Activated B cell treated with CpG ODN at 0.5 μM for 24 hours (primary cell): Measurements from ENCODE around the gene DIP2C. TPM values are rescaled to one million over a fixed set of nuclear protein-coding genes. Genes with fewer than 3 reads are reported as not detected.

Experiments
- ATAC-seq: fragments of 200-7000 bp; cut with Tn5 transposase; one replicate; pipeline ENCODE4 v1.10.0; 2021; ENCODE audit warnings: low read depth, mild to moderate bottlenecking, moderate library complexity
- CTCF ChIA-PET: fragments of 350-600 bp; sonication (Branson Sonifier 250); formaldehyde crosslinking; loops from one replicate; lab custom pipeline; 2021; ENCODE audit warnings: antibody characterized with exemption; lab: Charles Lee
- POLR2A ChIA-PET: fragments of 350-600 bp; sonication (Branson Sonifier 250); formaldehyde crosslinking; loops from one replicate; lab custom pipeline; 2021; ENCODE audit warnings: antibody characterized with exemption; lab: Charles Lee
- DNase-seq: peaks from one replicate; pipeline ENCODE4 v3.0.0; 2022
- H3K27ac Mint-ChIP-seq: one replicate; pipeline ENCODE4 v1.8.0; 2020; ENCODE audit warnings: mixed read lengths
- H3K27me3 Mint-ChIP-seq: one replicate; pipeline ENCODE4 v1.8.0; 2021; ENCODE audit warnings: mixed read lengths
- H3K36me3 Mint-ChIP-seq: one replicate; pipeline ENCODE4 v1.8.0; 2021; ENCODE audit warnings: low read depth, mixed read lengths
- H3K4me1 Mint-ChIP-seq: one replicate; pipeline ENCODE4 v1.8.0; 2021; ENCODE audit warnings: mixed read lengths
- H3K4me3 Mint-ChIP-seq: one replicate; pipeline ENCODE4 v1.8.0; 2020; ENCODE audit warnings: mild to moderate bottlenecking, mixed read lengths
- H3K9me3 Mint-ChIP-seq: one replicate; pipeline ENCODE4 v1.8.0; 2020; ENCODE audit warnings: mixed read lengths
- CTCF ChIP-seq: fragments of 200-600 bp; IDR thresholded peaks from one replicate; pipeline ENCODE4 v1.8.0; 2022; ENCODE audit warnings: antibody characterized with exemption, mild to moderate bottlenecking
- intact Hi-C: fragments of 100-400 bp; cut with micrococcal nuclease; formaldehyde crosslinking; loops from one replicate; pipeline ENCODE4 v1.15.1; 2024
- total RNA-seq: library from RNA; stranded (reverse); gene quantifications from 2 replicates; pipeline ENCODE4 v1.2.3, GENCODE V29; 2022

DIP2C gene
- total RNA-seq, 1 donor from 2014 or later = 0.49 TPM

DNA sequence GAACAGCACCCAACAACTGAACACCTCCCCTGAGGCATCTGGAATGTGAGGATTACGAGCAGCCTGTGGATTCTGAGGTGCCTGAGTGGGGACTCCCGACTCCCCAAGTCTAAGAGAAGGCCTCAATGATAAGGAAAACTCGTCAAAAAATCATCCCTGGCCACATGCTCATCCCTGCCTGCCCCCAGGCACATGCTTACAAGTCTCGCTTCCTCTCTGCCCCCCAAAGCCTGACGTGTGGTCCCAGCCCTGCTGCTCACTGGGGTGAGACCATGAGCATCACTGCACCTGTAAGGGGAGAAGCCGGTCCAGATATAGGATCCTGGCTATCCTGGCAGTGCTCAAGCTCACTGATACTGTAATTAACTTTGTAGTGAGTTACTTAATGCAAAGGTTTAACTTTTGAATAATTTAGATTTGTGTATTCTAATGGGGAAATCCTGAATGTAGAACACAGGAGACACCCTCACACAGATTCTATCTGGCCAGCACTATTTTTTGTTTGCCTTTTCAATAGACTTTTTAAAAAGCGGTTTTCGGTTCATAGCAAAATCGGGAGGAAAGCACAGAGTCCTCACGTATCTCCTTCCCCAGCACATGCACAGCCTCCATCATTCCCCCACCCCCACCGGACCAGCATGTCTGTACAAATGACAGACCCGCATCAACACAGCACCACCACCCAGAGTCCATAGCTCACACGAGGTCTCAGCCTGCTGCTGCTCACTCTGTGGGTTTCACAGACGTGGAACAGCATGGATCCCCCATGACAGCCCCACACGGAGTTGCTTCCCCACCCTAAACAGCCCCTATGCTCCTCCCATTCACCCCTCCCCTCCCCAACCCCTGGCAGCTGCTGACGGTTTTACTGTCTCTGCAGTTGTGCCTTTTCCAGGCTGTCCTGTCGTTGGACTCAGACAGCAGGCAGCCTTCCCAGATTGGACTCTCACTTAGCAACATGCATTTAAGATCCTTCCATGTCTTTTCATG, 167.9 kb downstream of the DIP2C start:
- no peaks in the 10 kb centered on the region for H3K9me3 Mint-ChIP-seq
- H3K27ac Mint-ChIP-seq = no peak overlapping the region
- no peak for DNase-seq
- POLR2A ChIA-PET = no interaction called here
- intact Hi-C loops = no loop called here
- no peak overlapping the region for H3K4me3 Mint-ChIP-seq
- no peak for TF ChIP-seq CTCF
- no peaks in the 10 kb centered on the region for H3K36me3 Mint-ChIP-seq
- CTCF ChIA-PET = no interaction called here
- no peaks in the 10 kb centered on the region for H3K4me1 Mint-ChIP-seq
- peaks cover 29% of the 10 kb centered on the region for H3K27me3 Mint-ChIP-seq
- ATAC-seq = no peak

GRCh38 chr10:520402-520787, 169.1 kb downstream of the DIP2C start:
- no peak for ATAC-seq
- Mint-ChIP-seq H3K27me3 (peaks cover 27% of the 10 kb centered on the region), H3K4me3 (no peak overlapping the region), H3K27ac (no peak overlapping the region), H3K4me1 (no peaks in the 10 kb centered on the region), H3K36me3 (no peaks in the 10 kb centered on the region), H3K9me3 (no peaks in the 10 kb centered on the region)
- no peak for TF ChIP-seq CTCF
- intact Hi-C loops = no loop called here
- CTCF ChIA-PET = no interaction called here
- POLR2A ChIA-PET = no interaction called here
- no peak for DNase-seq

DNA sequence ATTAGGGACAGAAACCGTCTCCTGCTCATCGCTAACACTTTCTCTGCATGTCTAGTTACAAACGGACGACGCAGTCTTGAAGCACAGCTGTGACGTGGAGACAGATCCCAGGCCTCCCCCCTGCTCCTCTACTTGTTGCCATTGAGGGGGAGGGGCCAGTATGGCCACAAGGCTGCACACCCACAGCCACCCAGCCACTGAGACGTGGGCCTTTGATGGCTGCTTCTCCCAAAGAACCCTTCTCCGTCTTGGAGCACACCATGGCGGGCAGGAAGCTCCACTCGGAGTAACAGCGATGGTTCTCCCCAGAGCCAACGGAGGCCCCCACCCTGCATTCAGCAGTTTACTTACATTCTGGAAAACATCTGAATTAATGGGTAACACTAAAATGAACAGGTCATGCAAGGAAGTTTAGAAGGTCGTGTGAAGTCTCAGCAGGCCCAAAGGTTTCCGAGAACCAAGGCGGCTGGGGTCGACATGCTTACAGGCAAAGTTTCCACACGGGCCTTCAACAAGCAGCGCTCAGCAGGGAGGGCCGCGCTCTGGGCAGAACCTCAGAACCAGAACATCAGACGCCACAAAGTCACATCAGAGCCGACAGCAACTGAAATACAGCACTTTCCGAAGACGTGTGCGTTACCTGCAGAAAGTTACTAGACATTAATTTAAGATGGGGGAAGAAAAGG, 169.6 kb downstream of the DIP2C start:
- peaks cover 24% of the 10 kb centered on the region for H3K27me3 Mint-ChIP-seq
- intact Hi-C loops = loop anchor here (10.0 kb wide), 1 partner anchor 295 kb away; no protein-coding TSS in a partner anchor
- ChIA-PET POLR2A (no interaction called here), CTCF (no interaction called here)
- no peak for TF ChIP-seq CTCF
- DNase-seq (no peak), ATAC-seq (no peak)
- no peak overlapping the region for H3K4me3 Mint-ChIP-seq
- H3K27ac Mint-ChIP-seq = no peak overlapping the region
- no peaks in the 10 kb centered on the region for H3K4me1 Mint-ChIP-seq
- H3K36me3 Mint-ChIP-seq = no peaks in the 10 kb centered on the region
- no peaks in the 10 kb centered on the region for H3K9me3 Mint-ChIP-seq

DNA sequence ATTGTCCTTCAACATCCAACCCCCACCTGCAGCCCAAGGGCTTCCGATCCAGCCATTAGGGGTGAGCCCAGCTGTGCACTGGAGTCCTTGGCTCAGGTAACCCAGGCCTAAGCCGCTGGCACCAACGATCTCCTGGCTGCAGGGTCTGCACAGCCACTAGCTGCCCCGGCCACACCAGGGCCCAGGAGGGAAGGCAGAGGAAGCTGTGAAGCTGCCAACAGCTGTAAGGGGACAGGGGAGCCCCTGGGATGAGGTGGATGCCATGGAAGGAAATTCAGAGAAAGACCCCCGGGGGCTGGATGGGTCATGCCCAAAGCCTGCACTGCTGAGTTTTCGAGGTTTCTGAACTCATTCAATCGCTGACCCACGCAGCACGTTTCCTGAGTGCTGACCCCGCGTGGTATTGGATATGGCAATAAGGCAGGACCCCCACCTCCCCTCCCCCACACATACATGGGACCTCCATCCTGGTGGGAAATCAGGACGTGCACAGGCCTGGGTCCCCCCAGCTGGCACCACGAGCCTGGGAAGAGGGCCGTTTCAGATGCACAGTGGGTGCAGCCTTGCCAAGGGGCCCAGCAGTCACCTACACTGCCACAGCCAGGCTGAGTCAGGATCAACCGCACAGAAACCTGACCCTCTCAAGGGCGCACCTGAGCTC, 170.3 kb downstream of the DIP2C start:
- DNase-seq = no peak
- no peaks in the 10 kb centered on the region for H3K36me3 Mint-ChIP-seq
- no peaks in the 10 kb centered on the region for H3K9me3 Mint-ChIP-seq
- ChIA-PET POLR2A (no interaction called here), CTCF (no interaction called here)
- no peak overlapping the region for H3K4me3 Mint-ChIP-seq
- ATAC-seq = no peak
- no peak for TF ChIP-seq CTCF
- H3K27me3 Mint-ChIP-seq = peaks cover 22% of the 10 kb centered on the region
- intact Hi-C loops = loop anchor here (10.0 kb wide), 1 partner anchor 296 kb away; no protein-coding TSS in a partner anchor
- no peak overlapping the region for H3K27ac Mint-ChIP-seq
- no peaks in the 10 kb centered on the region for H3K4me1 Mint-ChIP-seq
